Spinal cord (tissue), 10 donors: ENCODE measurements around the gene KIAA0513. TPM values are rescaled to one million over a fixed set of nuclear protein-coding genes. Genes with fewer than 3 reads are reported as not detected.
A peak's percentile ranks its signal among the peaks of the same experiment; 100 is the strongest.

Experiments used
- DNase-seq, 6 donors: peaks; one replicate each; pipeline versions ENCODE4 v3.0.0 to v3.0.0-alpha.2; 2013 to 2015; ENCODE audit warnings: low spot score in 6 of 6, low read depth in 4 of 6
- H3K27ac ChIP-seq: one replicate; pipeline ENCODE4 v1.5.1; 2013; ENCODE audit warnings: low read depth, low read length, control low read depth
- H3K27me3 ChIP-seq: one replicate; pipeline ENCODE4 v1.6.1; 2013; ENCODE audit warnings: low read length; ENCODE audit not compliant: control insufficient read depth, insufficient read depth
- H3K36me3 ChIP-seq: one replicate; pipeline ENCODE4 v1.6.1; 2013; ENCODE audit warnings: low read length; ENCODE audit not compliant: control insufficient read depth, insufficient read depth
- H3K4me1 ChIP-seq: one replicate; pipeline ENCODE4 v1.6.1; 2013; ENCODE audit warnings: low read length; ENCODE audit not compliant: control insufficient read depth, insufficient read depth
- H3K4me3 ChIP-seq: one replicate; pipeline ENCODE4 v1.5.1; 2013; ENCODE audit warnings: low read depth, low read length, control low read depth
- H3K9me3 ChIP-seq: one replicate; pipeline ENCODE4 v1.6.1; 2013; ENCODE audit warnings: low read length; ENCODE audit not compliant: control insufficient read depth, insufficient read depth
- WGBS: methylation state at CpG from one replicate; pipeline ENCODE4 v1.1.5; 2013; ENCODE audit warnings: missing lambda C conversion rate; ENCODE audit not compliant: insufficient coverage; 5-methylcytosine and 5-hydroxymethylcytosine counted together
- polyA plus RNA-seq, 2 donors: library from polyadenylated mRNA; unstranded; fragments of 120-200 nt; gene quantifications; one replicate each; pipeline ENCODE4 v1.2.1, GENCODE V29; 2013; ENCODE audit not compliant: insufficient read length in 2 of 2
- total RNA-seq, 2 donors: library from RNA; depleted of rRNA in 1 of 2; stranded (reverse); fragments of 120-200 nt in 1 of 2; fragments of >200 nt in 1 of 2; gene quantifications; one replicate each; pipeline versions ENCODE4 v1.2.3 to v1.2.4, GENCODE V29; 2013 to 2014
- donor health status: healthy.

The KIAA0513 gene
- total and polyA plus RNA-seq, 4 donors: 18.4 to 40.9 (median 40.0) TPM

- 75% methylated on average over 14 of the region's 16 CpGs for WGBS
Observed at GRCh38 chr16:85003725-85004586, 23.6 kb upstream of the KIAA0513 start.

GRCh38 chr16:85004587-85005205 lies 22.9 kb upstream of the KIAA0513 start:
- peaks cover 28% of the 10 kb centered on the region for H3K4me1 ChIP-seq
- no peaks in the 10 kb centered on the region for H3K9me3 ChIP-seq
- no peak overlapping the region for H3K4me3 ChIP-seq
- 83% methylated on average over 7 of the region's 10 CpGs for WGBS
- H3K36me3 ChIP-seq: peaks cover 7% of the 10 kb centered on the region
- no peak for DNase-seq
- H3K27ac ChIP-seq: peak overlapping the region; percentile 64
- H3K27me3 ChIP-seq: no peaks in the 10 kb centered on the region

More at GRCh38 chr16:85003725-85004586, 23.6 kb upstream of the KIAA0513 start:
- Histone ChIP-seq H3K27ac (no peak overlapping the region), H3K27me3 (no peaks in the 10 kb centered on the region), H3K36me3 (peaks cover 7% of the 10 kb centered on the region), H3K9me3 (no peaks in the 10 kb centered on the region), H3K4me1 (peaks cover 25% of the 10 kb centered on the region), H3K4me3 (no peak overlapping the region)
- no peak for DNase-seq

- H3K36me3 ChIP-seq: peaks cover 7% of the 10 kb centered on the region
- H3K27me3 ChIP-seq: no peaks in the 10 kb centered on the region
- H3K4me1 ChIP-seq: peaks cover 34% of the 10 kb centered on the region
- DNase-seq: no peak
- 62% methylated on average over 8 of the region's 11 CpGs for WGBS
- H3K4me3 ChIP-seq: no peak overlapping the region
- H3K9me3 ChIP-seq: no peaks in the 10 kb centered on the region
- H3K27ac ChIP-seq: peak overlapping the region; percentile 64
Observed at GRCh38 chr16:85005285-85006069, 22.1 kb upstream of the KIAA0513 start.

DNA sequence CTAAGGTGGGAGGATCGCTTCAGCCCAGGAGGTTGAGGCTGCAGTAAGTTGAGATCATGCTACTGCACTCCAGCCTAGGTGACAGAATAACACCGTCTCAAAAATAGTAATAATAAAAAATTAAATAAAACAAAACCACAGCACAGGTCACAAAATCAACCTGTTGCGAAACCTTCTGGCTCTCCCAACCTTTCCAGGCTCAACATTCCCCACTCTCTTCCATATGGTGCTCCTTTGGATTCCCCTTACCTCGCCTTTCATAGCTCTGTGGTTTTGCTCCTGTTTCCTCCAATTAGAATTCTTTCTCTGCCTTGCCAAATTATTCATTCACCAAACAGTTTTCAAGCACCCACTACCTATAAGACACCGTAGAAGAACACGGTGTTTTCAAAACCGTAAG lies 21.0 kb upstream of the KIAA0513 start:
- Histone ChIP-seq H3K27me3 (no peaks in the 10 kb centered on the region), H3K9me3 (no peaks in the 10 kb centered on the region), H3K4me3 (no peak overlapping the region), H3K4me1 (peaks cover 34% of the 10 kb centered on the region), H3K36me3 (peaks cover 7% of the 10 kb centered on the region), H3K27ac (no peak overlapping the region)
- 100% methylated on average over 2 of the region's 7 CpGs for WGBS
- DNase-seq: no peak

GRCh38 chr16:85007496-85008214 lies 19.9 kb upstream of the KIAA0513 start:
- Histone ChIP-seq H3K9me3 (no peaks in the 10 kb centered on the region), H3K27me3 (no peaks in the 10 kb centered on the region), H3K4me1 (peaks cover 36% of the 10 kb centered on the region), H3K27ac (no peak overlapping the region), H3K4me3 (no peak overlapping the region), H3K36me3 (peaks cover 6% of the 10 kb centered on the region)
- WGBS: 100% methylated on average over 5 of the region's 7 CpGs
- no peak for DNase-seq

GRCh38 chr16:85008271-85008670 lies 19.3 kb upstream of the KIAA0513 start:
- no peak overlapping the region for H3K27ac ChIP-seq
- no peak overlapping the region for H3K4me3 ChIP-seq
- H3K9me3 ChIP-seq: no peaks in the 10 kb centered on the region
- no peaks in the 10 kb centered on the region for H3K36me3 ChIP-seq
- WGBS: 70% methylated on average over 2 of the region's 3 CpGs
- H3K27me3 ChIP-seq: no peaks in the 10 kb centered on the region
- DNase-seq: no peak
- H3K4me1 ChIP-seq: peaks cover 30% of the 10 kb centered on the region

DNA sequence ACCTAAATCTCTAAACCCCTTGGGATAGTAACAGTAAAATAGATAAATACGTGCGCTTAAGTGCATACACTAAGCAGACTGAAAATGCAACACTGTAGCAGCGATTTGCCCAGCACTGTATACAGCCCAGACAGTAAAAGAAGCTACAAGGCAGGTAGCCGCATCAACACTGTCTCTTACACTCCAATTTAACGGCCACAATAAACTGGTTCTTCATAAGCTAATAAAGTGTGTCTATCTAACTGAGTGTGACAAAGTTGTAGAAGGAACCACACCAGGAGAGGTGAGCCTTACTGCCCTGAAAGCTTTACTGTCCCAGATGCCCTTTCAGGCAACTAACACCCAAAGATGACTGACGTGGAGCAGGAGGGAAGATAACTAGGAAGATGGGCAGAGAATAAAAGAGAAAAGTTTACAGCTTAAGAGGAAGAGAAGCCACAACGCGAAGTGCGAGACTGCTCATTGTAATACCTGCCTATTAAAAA lies 17.1 kb upstream of the KIAA0513 start:
- H3K9me3 ChIP-seq: no peaks in the 10 kb centered on the region
- H3K36me3 ChIP-seq: no peaks in the 10 kb centered on the region
- H3K27me3 ChIP-seq: no peaks in the 10 kb centered on the region
- peak overlapping the region; percentile 98 for H3K4me3 ChIP-seq
- peak overlapping the region; percentile 64 for H3K27ac ChIP-seq
- peaks cover 16% of the 10 kb centered on the region for H3K4me1 ChIP-seq
- WGBS: 20% methylated on average over 3 of the region's 9 CpGs
- DNase-seq: no peak

- H3K4me1 ChIP-seq: peaks cover 16% of the 10 kb centered on the region
- H3K4me3 ChIP-seq: peak within 1 kb of the TSS; percentile 98
- H3K9me3 ChIP-seq: no peaks in the 10 kb centered on the region
- H3K27ac ChIP-seq: peak within 1 kb of the TSS; percentile 100
- H3K36me3 ChIP-seq: no peaks in the 10 kb centered on the region
- no peaks in the 10 kb centered on the region for H3K27me3 ChIP-seq
- DNase-seq: peak; percentile 74 to 96 (median 86)
- WGBS: under 1% methylated on average over 86 of the region's 86 CpGs
Observed at GRCh38 chr16:85010931-85011845, 16.4 kb upstream of the KIAA0513 start, which contains the start of gene ZDHHC7. TSS of gene ZDHHC7 (minus strand) at chr16:85011535. CDS start at chr16:84990618, 20,917 bp downstream.
